Bronchial epithelial cell (primary cell): ENCODE measurements around the gene TTLL11. TPM values are rescaled to one million over a fixed set of nuclear protein-coding genes. Genes with fewer than 3 reads are reported as not detected.

Experiments
- DNase-seq: peaks from one replicate; pipeline ENCODE4 v3.0.0-alpha.2; 2010; ENCODE audit warnings: low read depth
- FAIRE-seq: peaks from 2 replicates; lab custom pipeline; 2011; peaks lifted over from hg19 to GRCh38; lab: Jason Lieb, UNC
- H3K27me3 ChIP-seq: 2 replicates; pipeline ENCODE4 v1.5.1; 2011; ENCODE audit warnings: low read length; ENCODE audit not compliant: control insufficient read depth, insufficient read depth
- H3K36me3 ChIP-seq: 2 replicates; pipeline ENCODE4 v1.5.1; 2011; ENCODE audit warnings: low read length; ENCODE audit not compliant: control insufficient read depth, insufficient read depth
- H3K4me3 ChIP-seq: 2 replicates; pipeline ENCODE4 v1.5.1; 2011; ENCODE audit warnings: mild to moderate bottlenecking, low read depth, low read length, control low read depth
- total RNA-seq: library from RNA; depleted of rRNA; stranded (reverse); fragments of >200 nt; gene quantifications from 2 replicates; pipeline ENCODE4 v1.2.1, GENCODE V29; 2014
- TF ChIP-seq, protein P1 (sequence below): IDR thresholded peaks from 2 replicates; pipeline ENCODE4 v1.5.1; 2011; ENCODE audit warnings: mild to moderate bottlenecking, moderate library complexity, low read length, control low read depth, inconsistent platforms; ENCODE audit not compliant: insufficient read depth, severe bottlenecking

TTLL11 gene
- total RNA-seq, 1 donor from 2014 or later = 1.8 TPM

DNA sequence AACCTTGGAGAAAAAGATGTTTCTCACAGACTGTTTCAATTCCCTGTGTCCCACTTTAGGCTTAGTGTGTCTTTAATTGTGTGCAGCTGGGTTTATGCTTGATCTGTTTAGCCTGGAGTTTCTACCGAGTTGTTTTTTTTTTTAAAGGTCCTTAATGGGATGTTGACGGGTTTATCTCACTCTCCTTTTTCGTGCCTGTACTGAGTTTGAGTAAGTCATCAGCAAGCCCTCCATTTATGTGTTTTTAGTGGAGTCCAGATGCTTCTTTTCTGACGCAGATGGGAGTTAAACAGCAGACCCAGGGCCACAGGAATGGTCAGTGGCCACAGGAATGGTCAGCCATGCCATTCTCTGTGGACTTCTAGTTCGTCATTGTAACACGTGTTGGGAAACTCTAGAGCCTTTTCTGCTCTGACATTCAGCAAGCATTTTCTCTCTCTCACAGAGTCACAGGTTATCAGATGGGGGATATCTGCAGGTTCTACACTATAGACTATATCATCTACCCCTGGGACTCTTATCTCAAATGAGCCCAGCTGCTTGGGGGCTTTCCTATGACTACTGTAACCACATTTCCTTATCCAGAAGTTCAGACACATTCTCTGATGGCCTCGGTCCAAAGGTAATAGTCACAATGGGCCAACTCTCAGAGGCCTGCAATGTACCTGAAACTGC, 190.5 kb downstream of the TTLL11 start:
- FAIRE-seq = no peak

DNA sequence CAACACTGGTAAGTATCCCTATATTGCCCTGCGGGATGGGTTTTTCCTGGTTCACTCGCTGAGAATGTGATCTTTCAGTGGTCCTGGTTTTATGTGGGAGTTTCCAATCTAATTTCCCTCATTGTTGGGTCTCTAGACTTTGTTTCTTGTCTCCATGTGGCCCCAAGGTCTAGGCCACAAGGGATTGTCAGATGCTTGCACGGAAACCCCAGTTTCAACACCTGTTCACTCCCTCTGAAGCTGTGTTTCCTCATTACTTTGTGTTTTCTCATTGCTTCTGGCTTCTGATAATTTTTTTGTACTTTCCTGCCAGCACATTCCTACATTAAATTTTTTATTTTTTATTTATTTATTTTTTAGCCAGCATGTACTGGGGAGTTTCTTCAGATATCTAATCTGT, 191.5 kb downstream of the TTLL11 start:
- TF ChIP-seq, protein P1, sequence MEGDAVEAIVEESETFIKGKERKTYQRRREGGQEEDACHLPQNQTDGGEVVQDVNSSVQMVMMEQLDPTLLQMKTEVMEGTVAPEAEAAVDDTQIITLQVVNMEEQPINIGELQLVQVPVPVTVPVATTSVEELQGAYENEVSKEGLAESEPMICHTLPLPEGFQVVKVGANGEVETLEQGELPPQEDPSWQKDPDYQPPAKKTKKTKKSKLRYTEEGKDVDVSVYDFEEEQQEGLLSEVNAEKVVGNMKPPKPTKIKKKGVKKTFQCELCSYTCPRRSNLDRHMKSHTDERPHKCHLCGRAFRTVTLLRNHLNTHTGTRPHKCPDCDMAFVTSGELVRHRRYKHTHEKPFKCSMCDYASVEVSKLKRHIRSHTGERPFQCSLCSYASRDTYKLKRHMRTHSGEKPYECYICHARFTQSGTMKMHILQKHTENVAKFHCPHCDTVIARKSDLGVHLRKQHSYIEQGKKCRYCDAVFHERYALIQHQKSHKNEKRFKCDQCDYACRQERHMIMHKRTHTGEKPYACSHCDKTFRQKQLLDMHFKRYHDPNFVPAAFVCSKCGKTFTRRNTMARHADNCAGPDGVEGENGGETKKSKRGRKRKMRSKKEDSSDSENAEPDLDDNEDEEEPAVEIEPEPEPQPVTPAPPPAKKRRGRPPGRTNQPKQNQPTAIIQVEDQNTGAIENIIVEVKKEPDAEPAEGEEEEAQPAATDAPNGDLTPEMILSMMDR = no peak

More for the DNA sequence above, 190.5 kb downstream of the TTLL11 start:
- H3K4me3 ChIP-seq = no peak overlapping the region
- DNase-seq = peak; percentile 59
- no peaks in the 10 kb centered on the region for H3K27me3 ChIP-seq
- no peaks in the 10 kb centered on the region for H3K36me3 ChIP-seq
- TF ChIP-seq, protein P1 = no peak

DNA sequence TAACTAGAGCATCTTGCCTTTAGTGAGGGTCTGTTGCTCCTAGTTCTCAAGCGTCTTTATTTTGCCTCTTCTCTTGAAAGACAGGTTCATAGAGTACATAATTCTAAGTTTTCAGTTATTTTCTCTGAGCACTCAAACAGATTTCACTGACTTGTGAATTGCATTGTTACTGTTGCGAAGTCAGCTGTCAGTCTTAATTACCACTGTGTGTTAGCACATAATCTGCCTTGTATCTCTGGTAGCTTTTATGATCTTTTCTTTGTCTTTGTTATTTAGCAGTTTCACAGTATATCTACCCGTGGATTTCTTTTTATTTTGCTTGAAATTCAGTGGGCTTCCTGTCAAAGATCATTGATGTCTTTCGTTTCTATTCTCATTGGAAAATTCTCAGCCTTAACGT, 192.9 kb downstream of the TTLL11 start:
- TF ChIP-seq, protein P1 = no peak
- Histone ChIP-seq H3K36me3 (peaks cover 1% of the 10 kb centered on the region), H3K27me3 (no peaks in the 10 kb centered on the region), H3K4me3 (no peak overlapping the region)
- FAIRE-seq (no peak), DNase-seq (no peak)

More for the DNA sequence above, 191.5 kb downstream of the TTLL11 start:
- FAIRE-seq (no peak), DNase-seq (no peak)
- H3K4me3 ChIP-seq = no peak overlapping the region
- no peaks in the 10 kb centered on the region for H3K27me3 ChIP-seq
- H3K36me3 ChIP-seq = peaks cover 1% of the 10 kb centered on the region

DNA sequence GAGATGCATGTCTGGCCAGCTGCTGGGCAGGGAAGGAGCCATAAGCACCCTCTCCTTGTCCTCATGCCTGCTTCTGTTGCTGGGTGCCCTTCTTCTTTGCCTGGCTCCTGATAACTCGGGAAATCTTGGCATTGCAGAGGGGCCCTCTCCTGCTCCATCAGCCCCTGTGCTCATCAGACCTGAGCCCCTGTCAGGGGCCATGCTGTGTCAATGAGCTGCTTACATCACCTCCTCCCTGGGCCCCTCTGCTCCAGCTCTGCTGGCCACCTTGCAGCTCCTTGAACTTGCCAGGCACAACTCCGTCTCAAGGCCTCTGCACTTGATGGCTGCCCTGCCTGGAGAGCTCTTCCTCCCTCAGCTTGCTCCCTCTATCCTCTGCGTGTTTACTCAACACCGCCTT, 194.3 kb downstream of the TTLL11 start:
- TF ChIP-seq, protein P1 = no peak
- Histone ChIP-seq H3K36me3 (peaks cover 1% of the 10 kb centered on the region), H3K27me3 (no peaks in the 10 kb centered on the region), H3K4me3 (no peak overlapping the region)
- DNase-seq (no peak), FAIRE-seq (no peak)

DNA sequence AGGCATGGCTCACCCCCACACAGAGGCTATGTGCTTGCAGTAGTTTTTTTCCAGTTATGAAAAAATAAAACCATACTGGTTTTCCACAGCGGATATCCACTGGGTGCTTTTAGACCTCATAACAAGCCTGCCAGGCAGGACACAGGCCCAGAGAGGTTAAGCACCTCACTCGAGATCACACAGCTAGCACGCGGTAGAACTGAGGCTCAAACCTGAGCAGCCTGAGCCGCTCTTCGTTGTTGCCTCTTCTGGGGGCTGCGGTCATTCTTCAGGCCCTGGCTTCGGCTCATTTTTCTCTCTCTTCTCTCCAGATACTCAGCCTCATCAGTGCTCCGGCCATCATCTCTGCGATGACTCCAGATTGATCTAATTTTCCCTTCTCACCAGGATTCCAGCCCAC, 196.0 kb downstream of the TTLL11 start:
- Histone ChIP-seq H3K4me3 (no peak overlapping the region), H3K27me3 (no peaks in the 10 kb centered on the region), H3K36me3 (peaks cover 1% of the 10 kb centered on the region)
- TF ChIP-seq, protein P1 = no peak
- FAIRE-seq = no peak
- DNase-seq = no peak

DNA sequence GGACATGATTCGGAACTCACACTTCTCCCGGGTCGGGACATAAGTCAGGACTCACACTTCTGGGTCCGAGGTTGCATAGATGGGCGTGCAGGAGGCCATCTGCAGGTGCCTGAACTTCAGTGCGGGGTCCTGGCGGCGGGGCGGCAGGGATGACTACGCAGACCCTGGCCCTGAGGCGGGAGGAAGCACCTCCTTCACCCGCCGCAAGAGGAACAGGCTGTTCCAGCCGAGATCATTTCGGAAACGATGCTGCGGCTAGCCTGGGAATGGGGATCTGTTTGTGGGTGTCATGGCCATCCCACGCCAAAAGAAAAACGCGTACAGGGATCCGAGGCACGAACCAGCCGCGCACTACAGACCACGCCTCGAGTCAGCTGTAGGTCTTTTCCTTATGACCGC, 196.6 kb downstream of the TTLL11 start:
- H3K4me3 ChIP-seq = no peak overlapping the region
- DNase-seq (no peak), FAIRE-seq (no peak)
- TF ChIP-seq, protein P1 = no peak
- peaks cover 1% of the 10 kb centered on the region for H3K36me3 ChIP-seq
- no peaks in the 10 kb centered on the region for H3K27me3 ChIP-seq
